ENCODE measurements around the gene SRCIN1.

Gene SRCIN1

DNA sequence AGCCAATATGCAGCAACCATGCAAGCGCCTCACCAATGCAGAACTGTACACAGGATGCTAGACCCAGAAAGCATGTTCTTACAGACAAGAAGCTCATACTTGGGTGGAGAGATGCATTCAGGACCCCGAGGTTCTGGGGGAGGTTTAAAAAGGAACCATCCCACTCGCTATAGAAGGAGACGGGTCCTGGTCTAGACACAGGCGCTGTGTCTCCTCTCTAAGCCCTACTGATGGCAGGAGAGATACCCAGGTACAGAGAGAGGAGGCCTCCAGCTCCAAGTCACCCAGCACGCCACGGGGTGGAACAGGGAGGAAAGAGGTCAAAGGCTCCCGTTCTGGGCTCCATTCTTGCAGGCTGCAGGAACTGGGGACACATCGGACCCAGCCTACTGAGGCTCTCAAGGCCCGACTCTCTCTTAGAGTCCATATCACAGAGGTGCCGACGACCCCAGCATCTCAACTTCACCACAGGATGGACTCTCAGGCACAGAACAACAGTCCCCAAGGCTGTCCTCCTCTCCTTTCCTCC lies 28.0 kb downstream of the SRCIN1 start:
- no peak for DNase-seq

DNA sequence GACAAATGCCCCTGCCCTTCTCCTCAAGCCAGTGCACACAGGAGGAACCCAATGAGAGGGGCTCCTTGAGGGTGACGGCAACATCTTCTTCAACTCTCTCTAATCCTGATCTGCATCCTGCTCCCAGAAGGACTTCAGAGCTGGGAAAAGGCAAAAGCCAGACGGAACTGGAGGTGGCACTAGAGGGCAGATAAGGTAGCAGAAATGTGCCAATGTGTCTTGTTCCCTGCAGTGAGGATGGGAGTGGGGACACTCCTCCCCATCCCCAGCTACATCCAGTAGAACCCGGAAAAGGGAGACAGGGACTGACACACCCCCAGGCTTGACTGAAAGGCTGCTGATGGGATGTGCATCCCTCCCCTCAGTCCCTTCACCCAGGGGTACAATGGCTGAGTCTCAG lies 28.5 kb downstream of the SRCIN1 start:
- DNase-seq = no peak

DNA sequence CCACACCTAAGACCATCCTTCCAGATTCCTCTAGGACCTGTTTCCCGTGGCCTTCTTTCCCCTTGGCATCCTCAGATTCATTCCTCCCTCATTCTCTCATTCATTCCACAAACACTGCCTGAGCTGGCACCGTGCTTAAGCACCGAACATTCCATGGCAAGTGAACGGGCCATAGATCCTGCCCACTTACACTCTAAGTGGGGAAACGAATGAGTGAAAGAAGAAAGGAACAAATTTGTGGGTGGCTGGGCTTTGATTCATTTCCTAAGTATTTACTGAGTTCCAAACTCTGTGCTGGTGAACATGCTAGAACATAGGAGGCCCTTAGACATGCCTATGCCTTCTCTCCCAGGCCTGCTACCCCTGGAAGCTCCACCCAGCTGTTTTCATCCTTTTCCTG lies 30.0 kb downstream of the SRCIN1 start:
- no peak for DNase-seq

DNA sequence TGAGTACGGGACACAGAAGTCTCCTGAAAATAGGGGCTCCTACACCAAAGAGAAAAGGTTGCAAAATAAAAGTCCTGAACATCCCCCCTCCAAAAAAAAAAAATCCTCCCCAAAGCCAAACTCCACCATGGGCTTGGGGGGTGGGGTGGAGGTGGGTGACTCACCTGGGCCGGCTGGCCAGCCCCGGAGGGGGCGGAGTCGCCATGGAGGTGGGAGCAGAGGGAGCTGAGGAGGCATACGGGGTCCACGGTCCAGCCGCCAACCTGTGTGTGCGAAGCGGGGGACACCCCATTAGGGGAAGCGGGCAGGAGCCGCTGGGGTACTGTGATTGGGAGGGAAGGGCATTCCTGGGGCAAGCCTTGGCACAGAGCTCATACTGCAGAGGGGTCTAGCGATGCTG lies 31.0 kb downstream of the SRCIN1 start:
- no peak for DNase-seq

GRCh38 chr17:38572669-38573365 lies 32.9 kb downstream of the SRCIN1 start:
- DNase-seq = peak; percentile 58

- DNase-seq = no peak
Observed at GRCh38 chr17:38571833-38572668, 33.7 kb downstream of the SRCIN1 start.

- DNase-seq = no peak
Observed at GRCh38 chr17:38569701-38570512, 35.8 kb downstream of the SRCIN1 start.

- no peak for DNase-seq
Observed at GRCh38 chr17:38568845-38569510, 36.8 kb downstream of the SRCIN1 start.

DNA sequence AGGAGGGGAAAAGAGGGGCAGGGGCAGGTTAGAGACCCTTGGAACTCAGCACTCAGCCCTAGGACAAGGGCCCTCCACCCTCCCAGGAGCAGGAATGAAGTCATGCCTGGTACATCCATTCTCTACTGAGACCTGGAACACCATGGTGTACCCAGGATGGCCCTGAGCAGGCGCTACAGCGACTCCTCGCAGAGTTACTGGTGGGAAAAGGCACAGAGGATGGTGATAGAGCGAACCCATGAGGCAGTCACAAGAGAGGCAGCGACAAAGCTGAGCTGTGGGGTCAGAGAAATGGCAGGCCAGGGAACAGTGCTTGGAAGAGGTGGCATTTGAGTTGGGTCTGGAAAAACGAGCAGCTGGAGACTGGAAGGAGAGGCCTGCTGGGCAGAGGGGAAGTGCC lies 37.5 kb downstream of the SRCIN1 start:
- DNase-seq = no peak

DNA sequence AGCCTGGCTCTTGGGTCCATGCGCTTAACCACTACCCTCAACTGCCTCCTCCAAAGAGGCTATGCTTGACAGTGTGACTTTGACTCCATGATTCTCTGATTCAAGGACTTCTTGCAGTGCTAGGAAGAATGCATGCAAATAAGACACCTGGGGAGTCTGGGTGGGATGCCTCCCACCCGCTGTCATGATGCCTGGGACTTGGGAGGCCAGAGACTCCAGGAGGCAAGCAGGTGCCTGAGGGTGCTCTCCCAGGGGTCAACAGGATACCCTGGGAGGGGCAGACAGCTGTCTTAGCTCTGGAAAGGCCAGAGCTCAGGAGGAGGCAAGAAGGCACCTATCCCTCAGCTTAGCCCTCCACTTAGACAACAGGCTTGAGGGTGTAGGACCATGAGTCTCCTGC lies 38.4 kb downstream of the SRCIN1 start:
- no peak for DNase-seq

DNA sequence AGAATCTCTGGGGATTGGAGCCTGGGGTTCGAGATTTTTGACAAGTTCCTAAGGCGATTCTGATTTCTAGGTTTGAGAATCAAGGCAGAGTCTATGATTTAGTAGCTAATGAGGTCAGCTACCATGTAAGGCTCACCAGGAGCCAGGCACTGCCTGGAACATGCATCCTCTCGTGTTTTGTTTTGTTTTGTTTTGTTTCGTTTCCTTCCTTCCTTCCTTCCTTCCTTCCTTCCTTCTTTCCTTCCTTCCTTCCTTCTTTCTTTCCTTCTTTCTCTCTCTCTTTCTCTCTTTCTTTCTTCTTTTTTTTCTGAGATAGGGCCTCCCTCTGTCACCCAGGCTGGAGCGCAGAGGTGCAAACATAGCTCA lies 39.1 kb downstream of the SRCIN1 start:
- no peak for DNase-seq

GRCh38 chr17:38565853-38566665 lies 39.7 kb downstream of the SRCIN1 start:
- DNase-seq = no peak

GRCh38 chr17:38564869-38565268 lies 40.9 kb downstream of the SRCIN1 start:
- DNase-seq = no peak

DNA sequence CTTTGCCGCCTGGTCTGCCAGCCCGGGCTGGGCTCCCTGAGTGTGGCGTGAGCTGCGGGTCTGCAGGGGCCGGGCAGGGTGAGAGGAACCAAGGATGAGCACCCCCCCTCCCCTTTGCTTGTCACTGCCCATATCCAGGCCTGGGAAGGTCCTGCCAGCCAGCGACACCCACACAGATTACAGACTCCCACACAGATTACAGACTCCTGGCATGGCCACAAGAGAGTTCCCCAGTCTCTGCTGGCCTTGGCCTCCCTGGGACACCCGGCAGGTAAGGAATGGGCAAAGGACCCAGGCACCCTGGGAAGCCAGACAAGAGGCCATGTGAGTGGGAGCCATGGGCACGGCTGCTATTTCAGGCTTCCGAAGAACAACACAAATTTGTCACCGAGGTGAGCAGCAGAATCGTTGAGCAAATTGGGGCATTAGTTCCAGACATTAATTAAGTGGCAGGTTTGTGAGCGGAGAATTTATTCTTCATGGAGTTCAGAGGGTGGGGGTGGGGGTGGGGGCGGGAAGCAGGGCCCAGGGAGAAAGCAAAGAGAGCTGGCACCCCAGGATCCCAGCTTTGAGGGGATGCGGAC lies 41.4 kb downstream of the SRCIN1 start:
- no peak for DNase-seq

DNA sequence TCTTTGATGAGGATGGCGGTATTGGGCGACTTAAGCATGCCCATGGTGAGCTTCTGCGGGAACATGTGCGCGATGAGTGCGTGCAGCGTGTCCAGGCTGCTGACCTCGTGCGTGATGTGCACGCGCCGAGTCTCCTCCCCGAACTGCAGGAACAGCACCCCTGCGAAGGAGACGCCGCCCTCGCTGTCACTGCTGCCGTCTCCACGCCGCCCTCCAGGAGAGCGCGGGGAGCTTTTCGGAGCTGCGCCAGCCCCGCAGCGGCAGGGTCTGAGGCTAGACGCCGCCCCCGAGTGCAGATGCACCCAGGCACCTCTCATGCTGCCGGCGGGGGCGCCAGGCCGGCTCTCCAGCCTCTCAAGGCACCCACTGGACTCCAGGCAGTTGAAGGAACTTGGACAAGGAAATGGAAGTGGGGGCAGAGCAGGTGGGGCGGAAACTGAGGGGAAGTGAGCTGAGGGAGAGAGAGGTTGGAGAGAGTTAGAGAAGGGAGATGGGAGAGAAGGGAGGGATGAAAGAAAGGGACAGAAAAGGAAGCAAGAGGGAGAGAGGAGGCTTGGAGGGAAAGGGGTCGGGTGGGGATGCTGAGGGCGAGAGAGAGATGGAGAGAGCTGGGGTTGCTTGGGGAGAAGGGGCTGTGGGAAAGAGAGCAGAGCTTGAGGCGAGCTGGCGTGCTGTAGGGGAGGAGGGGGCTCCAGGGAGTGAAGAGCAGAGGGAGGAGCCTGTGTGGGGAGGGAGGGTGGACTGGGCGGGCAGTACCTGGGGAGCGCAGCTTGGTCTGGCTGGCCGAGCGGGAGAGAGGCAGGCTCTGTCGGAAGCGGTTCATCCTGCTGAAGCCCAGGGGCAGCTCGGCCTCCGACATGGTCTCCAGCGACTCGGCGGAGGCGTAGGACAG lies 42.1 kb downstream of the SRCIN1 start:
- no peak for DNase-seq

GRCh38 chr17:38562903-38563302 lies 42.8 kb downstream of the SRCIN1 start:
- DNase-seq = no peak

- DNase-seq = no peak
Observed at GRCh38 chr17:38562215-38562569, 43.6 kb downstream of the SRCIN1 start.

DNA sequence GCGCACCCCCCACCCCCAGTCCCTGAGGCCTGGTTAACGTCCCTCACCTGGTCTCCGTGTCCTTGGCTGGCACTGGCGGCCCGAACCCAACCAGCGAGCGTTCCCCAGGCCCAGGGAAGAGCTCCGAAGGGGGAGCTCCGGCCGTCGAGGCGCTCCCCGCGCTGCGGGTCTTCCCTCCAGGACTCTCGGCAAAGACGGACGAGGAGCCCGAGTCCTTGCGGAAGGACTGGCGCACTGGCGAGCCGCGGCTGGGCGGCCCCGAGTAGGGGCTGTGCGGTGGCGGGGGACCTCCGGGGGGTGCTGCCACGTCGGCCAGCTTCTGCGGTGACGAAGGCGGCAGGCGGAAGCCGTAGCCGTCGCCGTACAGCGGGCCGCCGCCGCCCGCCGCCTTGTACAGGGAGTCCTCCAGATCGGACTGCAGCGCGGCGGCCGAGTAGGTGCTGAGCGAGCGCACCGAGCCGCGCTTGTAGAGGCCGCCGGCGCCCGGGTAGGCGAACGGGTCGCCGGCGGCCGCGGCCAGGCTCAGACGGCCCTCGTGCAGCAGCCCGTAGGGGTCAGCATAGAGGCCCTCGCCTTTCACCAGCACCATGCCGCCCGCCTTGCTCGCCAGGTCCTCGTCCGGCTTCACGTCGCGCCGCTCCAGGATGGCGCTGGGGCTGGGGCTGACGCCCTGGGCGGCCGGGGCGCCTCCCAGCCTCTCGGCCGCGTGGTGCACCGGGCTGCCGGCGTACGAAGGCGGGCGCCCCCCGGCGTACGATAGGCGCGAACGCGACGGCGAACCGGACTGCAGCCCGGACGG lies 44.1 kb downstream of the SRCIN1 start:
- DNase-seq = no peak

DNA sequence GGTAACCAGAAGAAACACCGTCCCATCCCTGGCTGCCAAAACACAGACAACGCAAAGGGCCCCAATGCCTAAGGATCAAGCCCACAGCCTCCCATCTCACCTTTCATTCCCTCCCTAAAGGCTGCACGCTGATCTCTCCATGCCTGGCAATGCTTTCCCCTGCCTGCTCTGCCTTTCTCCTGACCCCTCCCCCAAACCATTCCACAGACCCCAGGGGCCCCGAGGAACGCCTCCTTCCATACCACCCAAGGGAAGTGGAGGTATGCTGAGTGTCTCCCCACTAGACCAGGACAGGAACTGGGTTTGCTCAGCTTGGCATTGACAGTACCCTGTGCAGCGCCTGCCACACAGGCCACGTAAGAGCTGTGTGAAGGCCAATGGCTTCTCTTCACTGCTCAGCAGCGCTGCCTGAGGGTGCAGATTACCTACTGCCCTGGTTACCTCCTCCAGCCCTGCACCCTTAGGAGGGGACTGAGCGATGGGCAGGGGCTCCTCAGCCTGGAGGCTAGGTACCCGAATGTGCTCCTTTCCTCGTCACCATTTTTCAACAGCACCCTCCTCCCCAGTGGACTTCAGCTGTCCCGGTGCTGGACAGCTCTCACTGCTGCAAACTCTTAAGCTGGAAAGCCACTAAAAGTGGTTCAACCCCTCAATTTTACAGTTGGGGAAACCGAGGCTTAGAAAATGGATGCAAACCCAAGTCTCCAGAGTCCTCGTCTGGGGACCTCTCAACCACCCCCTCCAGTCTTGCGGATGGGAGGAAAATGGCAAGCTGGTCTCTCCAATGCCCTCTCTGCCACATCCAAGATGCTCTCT lies 45.0 kb downstream of the SRCIN1 start:
- no peak for DNase-seq

All from NCI-H1105 (cell line).